WTC11 (cell line): ENCODE data around the gene GUCA2B.

Experiments used
- ATF1 ChIP-seq: sonication (generic); formaldehyde crosslinking; IDR thresholded peaks from 2 replicates; pipeline ENCODE4 v1.8.1; 2023; ENCODE audit warnings: mild to moderate bottlenecking, moderate library complexity, missing genetic modification reagents
- CBFB ChIP-seq: sonication (generic); formaldehyde crosslinking; IDR thresholded peaks from 2 replicates; pipeline ENCODE4 v1.8.1; 2022; ENCODE audit warnings: mild to moderate bottlenecking, low read depth, missing genetic modification reagents
- CREB1 ChIP-seq: sonication (generic); formaldehyde crosslinking; IDR thresholded peaks from 2 replicates; pipeline ENCODE4 v1.8.0; 2023; ENCODE audit warnings: mild to moderate bottlenecking, missing genetic modification reagents
- ELF4 ChIP-seq: sonication (generic); formaldehyde crosslinking; IDR thresholded peaks from 2 replicates; pipeline ENCODE4 v1.8.1; 2022; ENCODE audit warnings: low read depth, mild to moderate bottlenecking, moderate library complexity, missing genetic modification reagents
- GABPB1 ChIP-seq: sonication (generic); formaldehyde crosslinking; IDR thresholded peaks from 2 replicates; pipeline ENCODE4 v1.8.1; 2023; ENCODE audit warnings: mild to moderate bottlenecking, missing genetic modification reagents
- TEAD4 ChIP-seq: sonication (generic); formaldehyde crosslinking; IDR thresholded peaks from 2 replicates; pipeline ENCODE4 v1.8.0; 2022; ENCODE audit warnings: mild to moderate bottlenecking, missing genetic modification reagents
- TF ChIP-seq, protein P1 (sequence below): sonication (generic); formaldehyde crosslinking; IDR thresholded peaks from 2 replicates; pipeline ENCODE4 v1.8.1; 2023; ENCODE audit warnings: mild to moderate bottlenecking, missing genetic modification reagents
- TF ChIP-seq, protein P2 (sequence below): fragments of 200-600 bp; IDR thresholded peaks from 2 replicates; pipeline ENCODE4 v1.8.0; 2022; ENCODE audit warnings: antibody characterized with exemption
- TF ChIP-seq, protein P3 (sequence below): sonication (generic); formaldehyde crosslinking; IDR thresholded peaks from 2 replicates; pipeline ENCODE4 v1.8.1; 2023; ENCODE audit warnings: mild to moderate bottlenecking, missing genetic modification reagents, borderline replicate concordance
- TF ChIP-seq, protein P4 (sequence below): sonication (generic); formaldehyde crosslinking; IDR thresholded peaks from 2 replicates; pipeline ENCODE4 v1.8.1; 2022; ENCODE audit warnings: low read depth, missing genetic modification reagents, borderline replicate concordance
- TF ChIP-seq, protein P5 (sequence below): fragments of 250-450 bp; sonication (Bioruptor Pico); IDR thresholded peaks from 2 replicates; pipeline ENCODE4 v1.8.0; 2021; ENCODE audit warnings: mild to moderate bottlenecking

DNA sequence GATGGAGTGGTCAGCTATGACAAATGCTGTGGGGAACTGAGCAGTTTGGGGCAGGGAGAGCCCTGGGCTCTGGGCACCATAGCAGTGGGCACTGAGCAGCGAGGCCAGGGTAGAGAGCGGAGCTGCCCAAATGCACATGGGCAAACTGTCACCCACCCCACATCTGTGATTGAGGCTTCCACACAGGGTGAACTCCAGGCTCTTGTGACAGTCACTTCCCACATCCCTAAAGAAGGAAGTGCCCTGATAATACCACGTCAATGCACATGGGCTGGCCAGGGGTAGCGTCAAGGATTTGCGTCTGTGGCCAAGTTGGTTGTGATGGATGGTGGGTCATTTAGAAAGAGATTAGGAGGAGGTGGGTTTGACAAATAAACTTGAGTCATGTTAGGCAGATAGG, 2.6 kb upstream of the GUCA2B start:
- TF ChIP-seq, protein P1, sequence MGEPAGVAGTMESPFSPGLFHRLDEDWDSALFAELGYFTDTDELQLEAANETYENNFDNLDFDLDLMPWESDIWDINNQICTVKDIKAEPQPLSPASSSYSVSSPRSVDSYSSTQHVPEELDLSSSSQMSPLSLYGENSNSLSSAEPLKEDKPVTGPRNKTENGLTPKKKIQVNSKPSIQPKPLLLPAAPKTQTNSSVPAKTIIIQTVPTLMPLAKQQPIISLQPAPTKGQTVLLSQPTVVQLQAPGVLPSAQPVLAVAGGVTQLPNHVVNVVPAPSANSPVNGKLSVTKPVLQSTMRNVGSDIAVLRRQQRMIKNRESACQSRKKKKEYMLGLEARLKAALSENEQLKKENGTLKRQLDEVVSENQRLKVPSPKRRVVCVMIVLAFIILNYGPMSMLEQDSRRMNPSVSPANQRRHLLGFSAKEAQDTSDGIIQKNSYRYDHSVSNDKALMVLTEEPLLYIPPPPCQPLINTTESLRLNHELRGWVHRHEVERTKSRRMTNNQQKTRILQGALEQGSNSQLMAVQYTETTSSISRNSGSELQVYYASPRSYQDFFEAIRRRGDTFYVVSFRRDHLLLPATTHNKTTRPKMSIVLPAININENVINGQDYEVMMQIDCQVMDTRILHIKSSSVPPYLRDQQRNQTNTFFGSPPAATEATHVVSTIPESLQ (CRISPR knock-in tag), result no peak
- TF ChIP-seq CBFB (CRISPR knock-in tag) (no peak), GABPB1 (CRISPR knock-in tag) (no peak), ATF1 (CRISPR knock-in tag) (no peak), TEAD4 (no peak), CREB1 (no peak), ELF4 (CRISPR knock-in tag) (no peak)
- TF ChIP-seq, protein P2, sequence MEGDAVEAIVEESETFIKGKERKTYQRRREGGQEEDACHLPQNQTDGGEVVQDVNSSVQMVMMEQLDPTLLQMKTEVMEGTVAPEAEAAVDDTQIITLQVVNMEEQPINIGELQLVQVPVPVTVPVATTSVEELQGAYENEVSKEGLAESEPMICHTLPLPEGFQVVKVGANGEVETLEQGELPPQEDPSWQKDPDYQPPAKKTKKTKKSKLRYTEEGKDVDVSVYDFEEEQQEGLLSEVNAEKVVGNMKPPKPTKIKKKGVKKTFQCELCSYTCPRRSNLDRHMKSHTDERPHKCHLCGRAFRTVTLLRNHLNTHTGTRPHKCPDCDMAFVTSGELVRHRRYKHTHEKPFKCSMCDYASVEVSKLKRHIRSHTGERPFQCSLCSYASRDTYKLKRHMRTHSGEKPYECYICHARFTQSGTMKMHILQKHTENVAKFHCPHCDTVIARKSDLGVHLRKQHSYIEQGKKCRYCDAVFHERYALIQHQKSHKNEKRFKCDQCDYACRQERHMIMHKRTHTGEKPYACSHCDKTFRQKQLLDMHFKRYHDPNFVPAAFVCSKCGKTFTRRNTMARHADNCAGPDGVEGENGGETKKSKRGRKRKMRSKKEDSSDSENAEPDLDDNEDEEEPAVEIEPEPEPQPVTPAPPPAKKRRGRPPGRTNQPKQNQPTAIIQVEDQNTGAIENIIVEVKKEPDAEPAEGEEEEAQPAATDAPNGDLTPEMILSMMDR, result no peak
- TF ChIP-seq, protein P3, sequence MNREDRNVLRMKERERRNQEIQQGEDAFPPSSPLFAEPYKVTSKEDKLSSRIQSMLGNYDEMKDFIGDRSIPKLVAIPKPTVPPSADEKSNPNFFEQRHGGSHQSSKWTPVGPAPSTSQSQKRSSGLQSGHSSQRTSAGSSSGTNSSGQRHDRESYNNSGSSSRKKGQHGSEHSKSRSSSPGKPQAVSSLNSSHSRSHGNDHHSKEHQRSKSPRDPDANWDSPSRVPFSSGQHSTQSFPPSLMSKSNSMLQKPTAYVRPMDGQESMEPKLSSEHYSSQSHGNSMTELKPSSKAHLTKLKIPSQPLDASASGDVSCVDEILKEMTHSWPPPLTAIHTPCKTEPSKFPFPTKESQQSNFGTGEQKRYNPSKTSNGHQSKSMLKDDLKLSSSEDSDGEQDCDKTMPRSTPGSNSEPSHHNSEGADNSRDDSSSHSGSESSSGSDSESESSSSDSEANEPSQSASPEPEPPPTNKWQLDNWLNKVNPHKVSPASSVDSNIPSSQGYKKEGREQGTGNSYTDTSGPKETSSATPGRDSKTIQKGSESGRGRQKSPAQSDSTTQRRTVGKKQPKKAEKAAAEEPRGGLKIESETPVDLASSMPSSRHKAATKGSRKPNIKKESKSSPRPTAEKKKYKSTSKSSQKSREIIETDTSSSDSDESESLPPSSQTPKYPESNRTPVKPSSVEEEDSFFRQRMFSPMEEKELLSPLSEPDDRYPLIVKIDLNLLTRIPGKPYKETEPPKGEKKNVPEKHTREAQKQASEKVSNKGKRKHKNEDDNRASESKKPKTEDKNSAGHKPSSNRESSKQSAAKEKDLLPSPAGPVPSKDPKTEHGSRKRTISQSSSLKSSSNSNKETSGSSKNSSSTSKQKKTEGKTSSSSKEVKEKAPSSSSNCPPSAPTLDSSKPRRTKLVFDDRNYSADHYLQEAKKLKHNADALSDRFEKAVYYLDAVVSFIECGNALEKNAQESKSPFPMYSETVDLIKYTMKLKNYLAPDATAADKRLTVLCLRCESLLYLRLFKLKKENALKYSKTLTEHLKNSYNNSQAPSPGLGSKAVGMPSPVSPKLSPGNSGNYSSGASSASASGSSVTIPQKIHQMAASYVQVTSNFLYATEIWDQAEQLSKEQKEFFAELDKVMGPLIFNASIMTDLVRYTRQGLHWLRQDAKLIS (CRISPR knock-in tag), result no peak
- TF ChIP-seq, protein P4, sequence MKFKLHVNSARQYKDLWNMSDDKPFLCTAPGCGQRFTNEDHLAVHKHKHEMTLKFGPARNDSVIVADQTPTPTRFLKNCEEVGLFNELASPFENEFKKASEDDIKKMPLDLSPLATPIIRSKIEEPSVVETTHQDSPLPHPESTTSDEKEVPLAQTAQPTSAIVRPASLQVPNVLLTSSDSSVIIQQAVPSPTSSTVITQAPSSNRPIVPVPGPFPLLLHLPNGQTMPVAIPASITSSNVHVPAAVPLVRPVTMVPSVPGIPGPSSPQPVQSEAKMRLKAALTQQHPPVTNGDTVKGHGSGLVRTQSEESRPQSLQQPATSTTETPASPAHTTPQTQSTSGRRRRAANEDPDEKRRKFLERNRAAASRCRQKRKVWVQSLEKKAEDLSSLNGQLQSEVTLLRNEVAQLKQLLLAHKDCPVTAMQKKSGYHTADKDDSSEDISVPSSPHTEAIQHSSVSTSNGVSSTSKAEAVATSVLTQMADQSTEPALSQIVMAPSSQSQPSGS, result no peak
- TF ChIP-seq, protein P5, sequence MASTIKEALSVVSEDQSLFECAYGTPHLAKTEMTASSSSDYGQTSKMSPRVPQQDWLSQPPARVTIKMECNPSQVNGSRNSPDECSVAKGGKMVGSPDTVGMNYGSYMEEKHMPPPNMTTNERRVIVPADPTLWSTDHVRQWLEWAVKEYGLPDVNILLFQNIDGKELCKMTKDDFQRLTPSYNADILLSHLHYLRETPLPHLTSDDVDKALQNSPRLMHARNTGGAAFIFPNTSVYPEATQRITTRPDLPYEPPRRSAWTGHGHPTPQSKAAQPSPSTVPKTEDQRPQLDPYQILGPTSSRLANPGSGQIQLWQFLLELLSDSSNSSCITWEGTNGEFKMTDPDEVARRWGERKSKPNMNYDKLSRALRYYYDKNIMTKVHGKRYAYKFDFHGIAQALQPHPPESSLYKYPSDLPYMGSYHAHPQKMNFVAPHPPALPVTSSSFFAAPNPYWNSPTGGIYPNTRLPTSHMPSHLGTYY (CRISPR knock-in tag), result no peak
